PC-9 (cell line): ENCODE results near the gene OPN3.

Source experiments
- CTCF ChIP-seq: fragments of 200-600 bp; sonication (generic); conservative IDR thresholded peaks from 2 replicates; pipeline ENCODE4 v1.6.1; 2017; ENCODE audit warnings: mixed run types, antibody characterized with exemption, mild to moderate bottlenecking, moderate library complexity
- EZH2 ChIP-seq: fragments of 200-600 bp; sonication (generic); IDR thresholded peaks from 2 replicates; pipeline ENCODE4 v1.8.0; 2017; ENCODE audit warnings: antibody characterized with exemption, low read depth

DNA sequence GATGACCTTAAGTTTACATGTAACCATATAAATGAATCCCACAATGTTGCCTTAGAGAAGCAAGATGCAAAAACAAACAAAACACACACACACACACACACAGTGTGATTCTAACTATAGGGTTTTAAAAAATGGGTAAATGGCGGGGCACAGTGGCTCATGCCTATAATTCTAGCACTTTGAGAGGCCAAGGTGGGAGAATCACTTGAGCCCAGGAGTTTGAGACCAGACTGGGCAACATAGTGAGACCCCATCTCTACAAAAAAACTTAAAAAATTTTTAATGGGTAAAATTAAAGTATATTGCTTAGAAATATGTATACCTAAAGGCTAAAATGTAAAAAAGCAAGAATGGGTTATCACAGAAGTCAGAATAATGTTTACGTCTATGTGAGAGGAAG, 92.2 kb downstream of the OPN3 start:
- TF ChIP-seq CTCF, result no peak
- no peak for TF ChIP-seq EZH2
